ENCODE measurements around the gene MIER3.

MIER3 gene

GRCh38 chr5:56959326-56959725, 7.4 kb upstream of the MIER3 start:
- no peak for DNase-seq

GRCh38 chr5:56958595-56958994, 6.7 kb upstream of the MIER3 start:
- DNase-seq = no peak

- no peak for DNase-seq
Observed at GRCh38 chr5:56954262-56954661, 2.3 kb upstream of the MIER3 start.

GRCh38 chr5:56951126-56951945, 587 bp downstream of the MIER3 start:
- DNase-seq = peak; percentile 73

- peak; percentile 85 for DNase-seq
Observed at GRCh38 chr5:56950626-56951125, 1.2 kb downstream of the MIER3 start.

GRCh38 chr5:56947052-56947451, 4.9 kb downstream of the MIER3 start:
- no peak for DNase-seq

GRCh38 chr5:56941981-56942380, 9.9 kb downstream of the MIER3 start:
- no peak for DNase-seq

- no peak for DNase-seq
Observed at GRCh38 chr5:56938858-56939257, 13.1 kb downstream of the MIER3 start.

GRCh38 chr5:56934325-56934724, 17.6 kb downstream of the MIER3 start:
- no peak for DNase-seq

- DNase-seq = no peak
Observed at GRCh38 chr5:56922922-56923321, 29.0 kb downstream of the MIER3 start.

GRCh38 chr5:56919942-56920662, 31.8 kb downstream of the MIER3 start:
- DNase-seq = no peak

GRCh38 chr5:56918054-56918453, 33.9 kb downstream of the MIER3 start:
- no peak for DNase-seq

GRCh38 chr5:56917534-56917933, 34.4 kb downstream of the MIER3 start:
- no peak for DNase-seq

- DNase-seq = no peak
Observed at GRCh38 chr5:56914678-56915077, 37.2 kb downstream of the MIER3 start.

GRCh38 chr5:56913766-56914165, 38.2 kb downstream of the MIER3 start:
- no peak for DNase-seq

- peak; percentile 75 for DNase-seq
Observed at GRCh38 chr5:56910210-56910965, 41.5 kb downstream of the MIER3 start.

- peak; percentile 95 for DNase-seq
Observed at GRCh38 chr5:56909294-56910209, 42.4 kb downstream of the MIER3 start, which contains the start of gene SETD9. Gene SETD9, plus strand, starts transcription at chr5:56909596. Its CDS starts 50 bp downstream, at chr5:56909646.

GRCh38 chr5:56908942-56909293, 43.0 kb downstream of the MIER3 start:
- DNase-seq = no peak

- DNase-seq = no peak
Observed at GRCh38 chr5:56900858-56901578, 50.9 kb downstream of the MIER3 start.

- no peak for DNase-seq
Observed at GRCh38 chr5:56900395-56900794, 51.5 kb downstream of the MIER3 start.

- DNase-seq = no peak
Observed at GRCh38 chr5:56898213-56898612, 53.7 kb downstream of the MIER3 start.

- DNase-seq = no peak
Observed at GRCh38 chr5:56896763-56897162, 55.2 kb downstream of the MIER3 start.
